ENCODE data around the gene LPAR6.

DNA sequence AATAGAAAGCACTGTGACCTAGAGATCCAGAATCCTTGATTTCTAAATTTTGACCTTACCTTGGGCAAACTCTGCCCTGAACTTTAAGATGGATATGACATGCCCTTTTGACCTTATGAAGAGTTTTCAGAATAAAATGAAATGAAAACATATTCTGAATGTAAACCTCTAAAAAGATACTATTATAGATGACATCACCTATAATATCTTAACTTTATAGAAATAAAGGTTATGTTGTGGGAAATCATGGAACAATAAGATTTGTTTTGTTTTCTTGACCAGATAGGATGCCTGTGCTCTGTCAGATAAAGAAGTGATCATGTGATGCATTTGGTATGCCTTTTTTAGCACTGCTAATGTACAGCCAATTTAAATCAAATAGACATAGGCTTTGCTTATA, 13.1 kb upstream of the LPAR6 start:
- TF ChIP-seq EZH2 (IDR thresholded peaks at IDR 0.05; ENCODE audit: borderline replicate concordance, low read length): no peak
- TF ChIP-seq, protein P1, sequence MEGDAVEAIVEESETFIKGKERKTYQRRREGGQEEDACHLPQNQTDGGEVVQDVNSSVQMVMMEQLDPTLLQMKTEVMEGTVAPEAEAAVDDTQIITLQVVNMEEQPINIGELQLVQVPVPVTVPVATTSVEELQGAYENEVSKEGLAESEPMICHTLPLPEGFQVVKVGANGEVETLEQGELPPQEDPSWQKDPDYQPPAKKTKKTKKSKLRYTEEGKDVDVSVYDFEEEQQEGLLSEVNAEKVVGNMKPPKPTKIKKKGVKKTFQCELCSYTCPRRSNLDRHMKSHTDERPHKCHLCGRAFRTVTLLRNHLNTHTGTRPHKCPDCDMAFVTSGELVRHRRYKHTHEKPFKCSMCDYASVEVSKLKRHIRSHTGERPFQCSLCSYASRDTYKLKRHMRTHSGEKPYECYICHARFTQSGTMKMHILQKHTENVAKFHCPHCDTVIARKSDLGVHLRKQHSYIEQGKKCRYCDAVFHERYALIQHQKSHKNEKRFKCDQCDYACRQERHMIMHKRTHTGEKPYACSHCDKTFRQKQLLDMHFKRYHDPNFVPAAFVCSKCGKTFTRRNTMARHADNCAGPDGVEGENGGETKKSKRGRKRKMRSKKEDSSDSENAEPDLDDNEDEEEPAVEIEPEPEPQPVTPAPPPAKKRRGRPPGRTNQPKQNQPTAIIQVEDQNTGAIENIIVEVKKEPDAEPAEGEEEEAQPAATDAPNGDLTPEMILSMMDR (IDR thresholded peaks at IDR 0.05; ENCODE audit: low read length): no peak

Measured in OCI-LY1 (cell line).